GM12878 (cell line): ENCODE measurements around the gene DNAJC4. TPM values are rescaled to one million over a fixed set of nuclear protein-coding genes. Genes with fewer than 3 reads are reported as not detected.

Experiments used
- CBX3 ChIP-seq: fragments of 200-600 bp; sonication (generic); IDR thresholded peaks from 2 replicates; pipeline ENCODE4 v1.6.1; 2016; ENCODE audit warnings: low read depth, borderline replicate concordance
- CBX5 ChIP-seq: sonication (generic); IDR thresholded peaks from 2 replicates; pipeline ENCODE4 v1.6.1; 2016; ENCODE audit warnings: low read depth, moderate library complexity, mild to moderate bottlenecking, inconsistent platforms
- CHD2 ChIP-seq: IDR thresholded peaks from 2 replicates; pipeline ENCODE4 v1.6.1; 2011; ENCODE audit warnings: low read depth, low read length, improper control_type of control experiment, borderline replicate concordance
- CHD4 ChIP-seq: fragments of 200-600 bp; sonication (generic); IDR thresholded peaks from 2 replicates; pipeline ENCODE4 v1.6.1; 2016; ENCODE audit warnings: mild to moderate bottlenecking
- CREM ChIP-seq: IDR thresholded peaks from 2 replicates; pipeline ENCODE4 v1.6.1; 2014; ENCODE audit warnings: antibody characterized with exemption, low read depth
- DPF2 ChIP-seq: fragments of 450-650 bp; IDR thresholded peaks from 2 replicates; pipeline ENCODE4 v1.6.1; 2017; ENCODE audit warnings: mild to moderate bottlenecking
- EP300 ChIP-seq, 2 experiments: fragments of 150-350 bp in 1 of 2; IDR thresholded peaks; 2 replicates each; pipeline ENCODE4 v1.6.1; 2011 to 2012; ENCODE audit warnings: low read depth in 2 of 2, low read length in 2 of 2, borderline replicate concordance in 1 of 2, improper control_type of control experiment in 1 of 2, inconsistent platforms in 1 of 2; ENCODE audit not compliant: control insufficient read depth in 1 of 2
- FOXM1 ChIP-seq: IDR thresholded peaks from 2 replicates; pipeline ENCODE4 v1.6.1; 2012; ENCODE audit warnings: low read depth, mild to moderate bottlenecking, inconsistent platforms, low read length, moderate library complexity
- KAT2A ChIP-seq: conservative IDR thresholded peaks from 2 replicates; pipeline ENCODE4 v1.6.1; 2011; ENCODE audit warnings: low read depth, low read length; ENCODE audit not compliant: control insufficient read depth
- KLF5 ChIP-seq: fragments of 450-650 bp; IDR thresholded peaks from 2 replicates; pipeline ENCODE4 v1.6.1; 2014; ENCODE audit warnings: mild to moderate bottlenecking; ENCODE audit not compliant: partially characterized antibody
- MYB ChIP-seq: fragments of 150-350 bp; IDR thresholded peaks from 2 replicates; pipeline ENCODE4 v1.6.1; 2014; ENCODE audit warnings: mild to moderate bottlenecking, low read depth, low read length, borderline replicate concordance
- NFIC ChIP-seq: IDR thresholded peaks from 2 replicates; pipeline ENCODE4 v1.6.1; 2012; ENCODE audit warnings: low read depth, mild to moderate bottlenecking, inconsistent platforms, low read length, moderate library complexity
- NFYB ChIP-seq: IDR thresholded peaks from 2 replicates; pipeline ENCODE4 v1.6.1; 2011; ENCODE audit warnings: low read depth, mild to moderate bottlenecking, low read length, improper control_type of control experiment, moderate library complexity; ENCODE audit not compliant: insufficient read depth
- NR2F1 ChIP-seq: fragments of 450-650 bp; conservative IDR thresholded peaks from 2 replicates; pipeline ENCODE4 v1.6.1; 2017; ENCODE audit warnings: mild to moderate bottlenecking
- PBX3 ChIP-seq: IDR thresholded peaks from 2 replicates; pipeline ENCODE4 v1.6.1; 2011; ENCODE audit warnings: mild to moderate bottlenecking, low read depth, low read length, moderate library complexity; ENCODE audit not compliant: insufficient replicate concordance
- PML ChIP-seq: IDR thresholded peaks from 2 replicates; pipeline ENCODE4 v1.6.1; 2012; ENCODE audit warnings: low read length, inconsistent platforms
- POLR2AphosphoS2 ChIP-seq: IDR thresholded peaks from 2 replicates; pipeline ENCODE4 v1.6.1; 2011; ENCODE audit warnings: low read depth, mild to moderate bottlenecking, low read length, improper control_type of control experiment, moderate library complexity
- REST ChIP-seq: IDR thresholded peaks from 2 replicates; pipeline ENCODE4 v1.6.1; 2012; ENCODE audit warnings: mild to moderate bottlenecking, low read depth, low read length
- SMAD5 ChIP-seq: IDR thresholded peaks from 2 replicates; pipeline ENCODE4 v1.6.1; 2016; ENCODE audit warnings: antibody characterized with exemption, low read depth
- SREBF1 ChIP-seq: IDR thresholded peaks from 2 replicates; pipeline ENCODE4 v1.6.1; 2012; ENCODE audit warnings: mild to moderate bottlenecking, low read length
- SUZ12 ChIP-seq: fragments of 200-600 bp; sonication (generic); IDR thresholded peaks from one replicate; pipeline ENCODE4 v1.6.1; 2018; ENCODE audit warnings: antibody characterized with exemption, mild to moderate bottlenecking; ENCODE audit not compliant: unreplicated experiment
- TBL1XR1 ChIP-seq: IDR thresholded peaks from 2 replicates; pipeline ENCODE4 v1.6.1; 2012; ENCODE audit warnings: low read depth, low read length, improper control_type of control experiment
- TCF3 ChIP-seq: IDR thresholded peaks from 2 replicates; pipeline ENCODE4 v1.6.1; 2012; ENCODE audit warnings: low read depth, mild to moderate bottlenecking, low read length, borderline replicate concordance; ENCODE audit not compliant: insufficient read depth
- USF2 ChIP-seq: IDR thresholded peaks from 2 replicates; pipeline ENCODE4 v1.6.1; 2011; ENCODE audit warnings: low read depth, low read length, improper control_type of control experiment, borderline replicate concordance
- ZNF24 ChIP-seq: fragments of 450-650 bp; IDR thresholded peaks from 2 replicates; pipeline ENCODE4 v1.6.1; 2017; ENCODE audit warnings: antibody characterized with exemption, mild to moderate bottlenecking
- ZZZ3 ChIP-seq: IDR thresholded peaks from 2 replicates; pipeline ENCODE4 v1.6.1; 2011; ENCODE audit warnings: low read depth; ENCODE audit not compliant: control insufficient read depth, insufficient read length
- polyA plus RNA-seq, 11 experiments: library from polyadenylated mRNA; depleted of rRNA in 4 of 11; unstranded in 6 of 11; stranded (reverse) in 5 of 11; fragments of >200 nt; fragmentation: Nextera tagmentation in 4 of 11; fragmentation: Illumina TruSeq in 1 of 11; extraction: Ambion mirVana in 4 of 11; extraction: Trizol in 1 of 11; gene quantifications; 1 replicate in 1 of 11; 2 replicates in 10 of 11; pipeline versions ENCODE4 v1.2.1 to v1.2.3, GENCODE V29; 2011 to 2016; ENCODE audit warnings: inconsistent platforms in 2 of 11, missing spikeins in 2 of 11, low read depth in 1 of 11
- total RNA-seq, 4 experiments: library from RNA; depleted of rRNA in 3 of 4; stranded (reverse); fragments of >200 nt in 3 of 4; fragmentation: Illumina TruSeq in 1 of 4; extraction: Trizol in 1 of 4; gene quantifications; 2 replicates each; pipeline versions ENCODE4 v1.2.1 to v1.2.3, GENCODE V29; 2013 to 2021

Gene DNAJC4
- total and polyA plus RNA-seq, 10 of the 15 experiments (the other 5 are each of a cell fraction or from before 2014, with no cell fraction given) = 3.7 to 64.9 (median 30.1) TPM

- TF ChIP-seq PBX3 (no peak), NFYB (peak; percentile 64; the same call in 1 of the 2 replicates), ZNF24 (no peak), NFIC (no peak), SREBF1 (no peak), CHD2 (no peak; the same call in 1 of the 2 replicates), SMAD5 (peak; percentile 21; the same call in 1 of the 2 replicates), EP300 (IDR thresholded peaks at IDR 0.05; ENCODE audit: borderline replicate concordance in 1 of 2, control insufficient read depth in 1 of 2, low read depth in 2 of 2, low read length in 2 of 2) (no peak), KLF5 (no peak), PML (peak; percentile 71), REST (no peak), ZZZ3 (no peak), TCF3 (no peak), POLR2AphosphoS2 (peak; percentile 59), SUZ12 (no peak), DPF2 (0 out of 2 replicates have a peak, but pooled peaks have one; percentile 5), MYB (no peak), CREM (no peak), CBX3 (no peak), CBX5 (no peak), NR2F1 (no peak), CHD4 (no peak), TBL1XR1 (no peak), FOXM1 (no peak), USF2 (no peak), KAT2A (no peak)
Observed at GRCh38 chr11:64225608-64226506, 4.5 kb upstream of the DNAJC4 start, which contains the start of the genes NUDT22 and TRPT1 (continued).
